ENCODE measurements around the gene CSNK2A2.

The CSNK2A2 gene

DNA sequence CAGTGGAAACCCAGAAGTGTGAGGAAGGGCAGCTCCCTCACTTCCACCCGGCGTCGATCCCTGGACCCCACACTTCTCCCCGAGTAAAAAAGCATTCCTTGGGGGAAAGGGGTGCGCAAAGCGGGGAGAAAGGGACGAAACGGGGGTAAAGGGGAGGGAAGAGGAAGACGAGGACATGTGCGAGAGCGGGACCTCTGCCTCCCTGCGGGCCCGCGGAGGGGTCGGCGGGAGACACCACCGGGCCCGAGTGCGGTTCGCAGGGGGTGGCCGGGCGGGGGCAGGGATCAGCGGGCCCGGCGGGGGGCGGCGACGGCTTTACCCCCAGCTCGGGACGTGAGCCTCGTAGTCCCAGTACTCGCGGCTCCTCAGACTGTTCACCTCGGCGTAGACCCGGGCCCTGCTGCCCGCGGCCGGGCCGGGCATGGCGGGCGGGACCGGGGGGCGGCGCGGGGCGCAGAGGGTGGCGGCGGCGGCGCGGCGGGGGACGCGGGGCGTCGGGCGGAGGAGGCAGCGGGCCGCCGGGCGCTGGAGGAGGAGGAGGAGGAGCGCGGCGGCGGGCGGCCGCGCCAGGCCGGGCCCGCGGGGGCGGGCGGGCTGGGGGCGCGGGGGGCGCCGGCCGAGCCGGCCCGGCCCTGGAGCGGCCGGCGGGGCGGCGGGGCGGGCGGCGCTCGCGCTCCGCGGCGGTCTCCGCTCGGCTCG, 443 bp downstream of the CSNK2A2 start:
- no peak for DNase-seq

DNA sequence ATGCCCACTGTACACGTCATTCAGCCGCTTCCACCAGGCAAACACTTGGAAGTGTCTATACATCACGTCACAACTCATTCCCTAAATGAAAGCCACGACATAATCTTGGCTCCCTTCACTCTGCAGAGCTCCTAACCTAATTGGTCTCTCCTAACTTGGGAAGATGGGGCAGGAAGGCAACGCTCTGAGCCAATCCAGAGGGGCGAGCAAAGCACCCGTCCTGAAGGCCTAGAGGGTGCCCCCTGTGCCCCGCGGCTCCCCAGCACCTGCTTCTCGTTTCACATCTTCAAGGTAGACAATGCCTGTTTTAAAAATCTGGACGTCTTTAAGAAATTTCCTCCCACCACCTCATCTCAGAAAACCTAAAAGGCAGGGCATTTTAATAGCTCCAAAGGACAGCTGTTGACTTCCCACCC, 1.0 kb downstream of the CSNK2A2 start:
- no peak for DNase-seq

DNA sequence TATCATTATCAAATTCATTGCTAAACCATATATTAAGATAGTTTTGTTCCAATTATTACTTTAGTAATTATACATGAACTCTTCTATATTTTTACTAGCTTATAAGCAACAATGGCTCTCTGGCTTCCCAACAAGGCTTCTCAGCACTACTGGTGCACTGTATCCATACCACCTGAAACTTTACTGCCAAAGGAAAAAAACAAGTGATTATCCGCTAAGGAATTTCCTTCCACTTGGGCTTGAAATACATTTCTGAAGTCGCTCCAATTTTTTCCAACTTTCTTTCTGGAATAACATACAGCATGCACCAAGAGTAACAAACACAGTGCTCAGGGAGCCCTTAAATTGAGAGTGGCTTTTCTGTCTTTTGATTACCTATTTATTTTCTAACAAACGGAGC, 2.1 kb downstream of the CSNK2A2 start:
- no peak for DNase-seq

DNA sequence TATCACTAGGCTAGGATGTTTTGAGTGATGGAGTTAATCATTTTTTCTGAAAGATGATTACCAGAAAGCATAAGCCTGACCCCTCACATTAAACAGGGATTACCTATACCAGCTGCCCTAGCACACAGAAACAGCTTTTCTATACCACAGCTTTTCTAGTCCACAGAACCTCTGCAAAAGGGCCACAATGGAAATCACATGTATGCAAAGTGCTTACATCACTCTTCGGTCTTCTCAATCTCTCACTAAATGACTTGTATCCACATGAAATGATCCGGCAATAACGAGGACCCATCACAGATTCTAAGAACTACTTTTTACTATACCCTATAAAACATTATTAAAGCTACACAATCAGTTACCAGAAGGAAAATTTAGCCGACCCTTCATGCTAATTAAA, 2.6 kb downstream of the CSNK2A2 start:
- no peak for DNase-seq

DNA sequence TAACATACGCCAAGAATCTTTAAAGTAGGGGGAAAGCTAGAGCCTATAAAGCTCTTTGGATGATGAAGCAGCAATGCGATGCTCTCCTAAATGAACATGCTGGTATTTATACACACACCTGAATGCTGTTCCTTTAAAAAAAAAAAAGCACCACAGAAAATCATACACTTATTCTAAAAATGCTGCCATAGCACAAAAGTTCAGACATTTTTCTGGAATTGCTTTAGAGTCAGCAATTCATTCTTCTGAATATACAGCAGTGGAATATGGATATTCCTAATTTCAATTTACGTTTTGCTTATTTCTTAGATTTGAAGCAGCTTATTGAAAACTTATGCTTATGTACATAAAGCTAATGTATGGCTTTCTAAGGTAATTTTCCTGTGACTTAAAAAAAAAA, 3.1 kb downstream of the CSNK2A2 start:
- DNase-seq = no peak

GRCh38 chr16:58187665-58188421, 10.1 kb downstream of the CSNK2A2 start:
- DNase-seq = no peak

- no peak for DNase-seq
Observed at GRCh38 chr16:58187092-58187491, 10.8 kb downstream of the CSNK2A2 start.

GRCh38 chr16:58186176-58186944, 11.5 kb downstream of the CSNK2A2 start:
- DNase-seq = no peak

GRCh38 chr16:58177353-58177710, 20.6 kb downstream of the CSNK2A2 start:
- DNase-seq = no peak

DNA sequence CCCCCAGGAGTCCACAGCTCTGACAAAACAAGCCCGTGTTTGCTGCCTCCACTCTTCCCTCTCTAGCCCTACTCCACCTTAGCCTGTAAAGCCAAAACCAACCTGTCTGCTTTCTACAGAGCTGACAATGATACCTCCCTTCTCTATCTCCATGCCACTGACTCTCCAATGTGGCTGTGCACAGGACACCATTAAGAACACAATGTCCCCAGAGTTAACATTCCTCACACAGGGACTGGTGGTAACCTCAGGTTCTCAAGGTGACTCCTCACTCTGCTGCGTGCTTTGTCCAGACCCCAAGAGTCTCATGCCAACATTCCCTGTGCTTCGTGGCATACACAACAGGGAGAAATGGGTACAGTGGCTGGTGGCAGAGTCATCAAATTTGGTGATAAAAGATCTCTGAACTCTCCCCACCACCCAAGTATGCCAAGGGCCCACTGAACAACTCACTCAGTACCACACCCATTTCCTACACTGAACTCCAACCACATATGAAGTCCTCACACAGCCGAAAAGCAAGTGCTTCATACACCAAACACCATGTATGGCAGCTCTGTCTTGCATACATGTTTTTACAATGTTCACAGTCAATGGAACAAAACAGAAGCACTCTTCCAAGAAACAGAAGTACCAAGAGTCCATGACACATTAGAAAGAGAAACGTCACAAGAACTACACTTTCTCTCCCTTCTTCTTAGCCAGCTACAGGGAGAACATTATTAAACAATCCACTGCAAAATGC, 21.1 kb downstream of the CSNK2A2 start:
- no peak for DNase-seq

DNA sequence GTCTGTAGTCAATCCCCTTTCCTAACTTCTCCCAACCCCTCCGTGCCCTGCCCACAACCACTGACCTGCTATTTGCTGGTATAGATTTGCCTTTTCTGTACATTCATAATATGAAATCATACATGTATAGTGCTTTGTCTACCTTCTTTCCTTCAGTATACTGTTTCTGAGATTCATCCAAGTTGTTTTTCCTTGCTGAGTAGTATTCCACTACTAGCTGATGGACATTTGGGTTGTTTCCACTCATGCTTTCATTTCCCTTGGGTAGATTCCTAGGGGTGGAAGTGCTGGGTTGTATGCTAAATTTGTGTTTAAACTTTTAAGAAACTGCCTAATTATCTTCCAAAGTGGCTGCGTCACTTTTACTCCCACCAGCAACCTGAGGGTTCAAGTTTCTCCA, 27.7 kb downstream of the CSNK2A2 start:
- no peak for DNase-seq

DNA sequence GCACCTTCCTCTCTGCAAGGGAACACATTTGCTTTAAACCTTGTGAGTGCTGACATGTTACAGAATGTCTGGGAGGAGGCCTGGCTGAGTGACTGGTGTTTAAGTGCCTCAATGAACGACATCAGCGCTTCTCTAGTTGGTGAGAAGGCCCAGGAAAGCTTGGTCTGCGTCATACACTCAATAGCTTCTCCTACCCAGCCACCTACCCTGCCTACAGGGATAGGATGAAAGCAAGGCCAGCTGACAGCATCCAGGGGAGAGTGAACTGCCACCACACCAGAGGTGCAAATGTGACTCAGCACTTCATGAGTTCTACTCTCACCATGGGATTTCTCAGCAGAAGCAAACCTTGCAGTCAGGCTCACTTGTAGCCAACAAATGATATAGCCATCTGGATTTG, 37.1 kb downstream of the CSNK2A2 start:
- no peak for DNase-seq

- no peak for DNase-seq
Observed at GRCh38 chr16:58158725-58159124, 39.2 kb downstream of the CSNK2A2 start.

GRCh38 chr16:58157951-58158540, 39.9 kb downstream of the CSNK2A2 start:
- DNase-seq = no peak

DNA sequence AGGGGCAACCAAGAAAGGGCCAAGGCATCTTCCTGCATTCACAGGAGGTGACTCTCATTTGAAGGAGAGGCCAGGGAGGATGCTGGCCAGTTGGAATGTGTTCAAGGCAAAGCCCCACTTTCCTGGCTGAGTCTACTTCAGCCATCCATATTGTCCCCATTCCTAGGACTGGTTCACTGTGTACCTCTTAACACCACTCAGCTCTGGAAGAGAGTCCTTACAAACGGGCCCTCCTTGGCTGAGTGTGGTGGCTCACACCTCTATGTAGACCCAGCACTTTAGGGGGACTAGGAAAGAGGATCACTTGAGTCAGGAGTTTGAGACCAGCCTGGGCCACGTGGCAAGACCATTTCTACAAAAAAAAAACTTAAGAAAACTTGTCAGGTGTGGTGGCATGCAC, 40.7 kb downstream of the CSNK2A2 start:
- DNase-seq = no peak

- no peak for DNase-seq
Observed at GRCh38 chr16:58155839-58156238, 42.1 kb downstream of the CSNK2A2 start.

GRCh38 chr16:58154345-58154744, 43.6 kb downstream of the CSNK2A2 start:
- no peak for DNase-seq

DNA sequence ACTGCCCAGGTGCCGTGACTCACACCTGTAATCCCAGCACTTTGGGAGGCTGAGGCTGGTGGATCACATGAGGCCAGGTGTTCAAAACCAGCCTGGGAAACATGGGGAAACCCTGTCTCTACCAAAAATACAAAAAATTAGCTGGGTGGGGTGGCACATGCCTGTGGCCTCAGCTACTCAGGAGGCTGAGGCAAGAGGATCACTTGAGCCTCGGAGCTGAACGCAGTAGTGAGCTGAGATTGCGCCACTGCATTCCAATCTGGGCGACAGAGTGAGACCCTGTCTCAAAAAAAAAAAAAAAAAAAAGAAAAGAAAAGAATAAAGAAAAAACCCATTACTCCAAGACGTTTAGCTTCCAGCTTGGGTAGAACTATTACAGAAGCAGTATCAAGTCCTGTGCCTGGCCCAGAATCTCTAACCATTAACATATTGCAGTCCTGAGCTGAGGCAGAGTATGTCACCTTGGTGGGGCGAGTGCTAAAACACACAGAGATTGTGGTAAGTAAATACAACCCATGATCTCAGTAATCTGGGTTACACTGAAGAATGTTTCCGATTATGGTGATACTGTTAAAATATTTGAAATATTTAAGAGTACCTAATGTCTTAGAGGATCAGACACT, 45.5 kb downstream of the CSNK2A2 start:
- DNase-seq = no peak

DNA sequence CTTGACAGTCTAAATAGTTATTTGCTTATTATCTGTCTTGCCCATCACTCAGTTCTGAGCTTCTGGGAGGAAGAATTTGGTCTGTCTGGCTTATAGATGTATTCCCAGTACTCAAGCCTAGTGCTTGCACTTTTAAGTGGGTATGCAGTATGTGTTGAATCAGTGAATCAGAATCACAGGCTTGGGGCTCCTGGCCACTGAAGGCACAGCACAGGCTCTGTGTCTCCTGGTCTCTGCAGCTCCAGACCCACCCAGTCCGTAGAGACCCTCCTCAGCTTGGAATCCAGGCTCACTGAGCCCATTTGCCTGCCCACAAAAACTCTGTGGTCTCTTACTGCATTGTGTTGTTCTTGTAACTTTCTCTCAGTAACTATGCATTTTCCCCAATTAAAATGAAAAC, 49.4 kb downstream of the CSNK2A2 start:
- DNase-seq = no peak

GRCh38 chr16:58148099-58148498, 49.8 kb downstream of the CSNK2A2 start:
- no peak for DNase-seq

- DNase-seq = no peak
Observed at GRCh38 chr16:58138852-58139251, 59.1 kb downstream of the CSNK2A2 start.

GRCh38 chr16:58137581-58137980, 60.3 kb downstream of the CSNK2A2 start:
- DNase-seq = no peak
